ENCODE measurements around the gene SPAG8.

SPAG8 gene

DNA sequence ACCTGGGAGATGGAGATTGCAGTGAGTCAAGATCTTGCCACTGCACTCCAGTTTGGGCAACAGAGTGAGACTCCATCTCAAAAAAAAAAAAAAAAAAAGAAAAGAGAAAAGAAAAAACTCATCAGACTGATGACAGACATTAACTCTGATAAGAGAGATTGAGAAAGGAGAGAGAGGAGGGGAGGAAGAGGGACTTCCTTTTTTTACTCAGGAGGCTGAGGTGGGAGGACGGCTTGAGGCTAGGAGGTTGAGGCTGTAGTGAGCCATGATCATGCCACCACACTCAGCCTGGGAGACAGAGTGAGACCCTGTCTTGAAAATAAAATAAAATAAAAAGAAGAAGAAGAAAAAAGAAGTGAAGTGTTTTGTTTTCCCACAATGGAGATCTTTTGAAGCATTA, 48.3 kb downstream of the SPAG8 start:
- no peaks in the 10 kb centered on the region for H3K27me3 ChIP-seq (ENCODE audit: insufficient read depth, low read length)
- no peak overlapping the region for H3K9ac ChIP-seq (ENCODE audit: low read depth, low read length)
- 0 out of 2 replicates have a peak, but pooled peaks cover 4% of the 10 kb centered on the region for H3K36me3 ChIP-seq (ENCODE audit: insufficient read depth, low read depth, low read length)
- H3K9me3 ChIP-seq (ENCODE audit: insufficient read depth, low read depth, low read length), result no peaks in the 10 kb centered on the region
- H3K27ac ChIP-seq (ENCODE audit: low read length), result no peak overlapping the region
- no peaks in the 10 kb centered on the region for H3K4me1 ChIP-seq (ENCODE audit: insufficient read depth, low read length)
- H3K4me3 ChIP-seq (ENCODE audit: low read length), result no peak overlapping the region

DNA sequence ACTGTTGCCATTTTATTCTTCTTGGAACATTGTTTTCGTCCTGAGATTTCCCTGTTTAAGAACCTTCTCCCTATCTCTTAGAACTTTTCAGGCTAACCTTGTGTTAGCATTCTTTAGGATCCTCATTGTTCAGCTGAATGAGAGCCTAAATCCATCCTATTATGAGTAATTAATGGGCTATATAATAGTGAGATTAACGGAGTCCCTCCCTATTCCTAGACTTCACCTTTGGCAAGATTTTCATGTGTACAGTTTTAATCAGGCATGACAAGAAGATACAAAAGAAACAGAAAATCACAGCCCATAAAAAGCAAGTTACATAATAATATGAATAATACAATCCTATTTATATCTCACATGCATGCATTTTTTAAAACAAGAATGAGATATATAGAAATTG, 48.9 kb downstream of the SPAG8 start:
- H3K4me3 ChIP-seq (ENCODE audit: low read length), result no peak overlapping the region
- no peak overlapping the region for H3K9ac ChIP-seq (ENCODE audit: low read depth, low read length)
- H3K9me3 ChIP-seq (ENCODE audit: insufficient read depth, low read depth, low read length), result no peaks in the 10 kb centered on the region
- 0 out of 2 replicates have a peak, but pooled peaks cover 4% of the 10 kb centered on the region for H3K36me3 ChIP-seq (ENCODE audit: insufficient read depth, low read depth, low read length)
- no peaks in the 10 kb centered on the region for H3K27me3 ChIP-seq (ENCODE audit: insufficient read depth, low read length)
- H3K27ac ChIP-seq (ENCODE audit: low read length), result no peak overlapping the region
- peaks cover 4% of the 10 kb centered on the region for H3K4me1 ChIP-seq (ENCODE audit: insufficient read depth, low read length)

DNA sequence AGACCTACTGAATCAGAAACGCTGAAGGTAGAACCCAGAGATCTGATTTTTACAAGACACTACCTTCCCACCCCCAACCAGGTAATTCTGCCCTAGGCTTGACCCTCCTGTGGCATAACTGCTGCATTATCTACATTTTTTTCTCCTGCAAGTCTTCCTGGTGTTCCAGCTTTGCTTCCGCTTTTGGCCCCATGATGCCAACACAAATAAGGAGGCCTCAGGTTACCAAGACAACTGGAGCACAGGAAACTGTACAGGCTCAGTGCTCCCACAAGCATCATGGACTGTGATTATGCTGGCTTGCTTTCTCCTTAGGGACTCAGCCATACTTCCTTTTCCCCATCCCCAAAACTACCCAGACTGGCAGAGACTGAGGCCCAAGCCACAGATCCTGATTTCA, 51.4 kb downstream of the SPAG8 start:
- Histone ChIP-seq H3K9me3 (ENCODE audit: insufficient read depth, low read depth, low read length) (no peaks in the 10 kb centered on the region), H3K36me3 (ENCODE audit: insufficient read depth, low read depth, low read length) (0 out of 2 replicates have a peak, but pooled peaks cover 4% of the 10 kb centered on the region), H3K4me1 (ENCODE audit: insufficient read depth, low read length) (peaks cover 9% of the 10 kb centered on the region), H3K27me3 (ENCODE audit: insufficient read depth, low read length) (no peaks in the 10 kb centered on the region), H3K27ac (ENCODE audit: low read length) (no peak overlapping the region), H3K4me3 (ENCODE audit: low read length) (no peak overlapping the region), H3K9ac (ENCODE audit: low read depth, low read length) (no peak overlapping the region)

DNA sequence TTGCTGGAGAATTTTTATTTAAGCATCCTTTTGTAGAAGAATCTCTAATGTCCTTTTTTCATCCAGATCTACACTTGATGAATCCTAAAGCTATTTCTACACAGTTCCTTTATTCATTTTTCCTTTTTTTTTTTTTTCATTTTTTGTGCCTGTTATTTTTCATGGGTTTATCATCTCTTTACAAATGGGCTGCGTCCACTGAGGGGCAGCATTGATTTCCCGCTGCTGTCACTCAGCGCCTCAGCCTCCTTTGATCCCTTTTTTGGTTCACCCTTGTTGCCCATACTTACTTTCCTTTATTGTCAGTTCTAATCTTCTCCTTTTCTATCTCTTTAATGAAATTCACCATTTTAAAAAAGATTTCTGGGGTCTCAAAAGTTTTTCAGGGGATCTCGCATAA, 52.3 kb downstream of the SPAG8 start:
- H3K27me3 ChIP-seq (ENCODE audit: insufficient read depth, low read length), result no peaks in the 10 kb centered on the region
- peaks cover 7% of the 10 kb centered on the region; the same call in 1 of the 2 replicates for H3K36me3 ChIP-seq (ENCODE audit: insufficient read depth, low read depth, low read length)
- no peaks in the 10 kb centered on the region for H3K9me3 ChIP-seq (ENCODE audit: insufficient read depth, low read depth, low read length)
- H3K27ac ChIP-seq (ENCODE audit: low read length), result no peak overlapping the region
- no peak overlapping the region for H3K4me3 ChIP-seq (ENCODE audit: low read length)
- H3K4me1 ChIP-seq (ENCODE audit: insufficient read depth, low read length), result peaks cover 9% of the 10 kb centered on the region
- no peak overlapping the region for H3K9ac ChIP-seq (ENCODE audit: low read depth, low read length)
